ENCODE measurements around the gene ANKS1B. TPM values are rescaled to one million over a fixed set of nuclear protein-coding genes. Genes with fewer than 3 reads are reported as not detected.

ANKS1B gene
- total and polyA plus RNA-seq, 2 of the 4 experiments (the other 2 are of a cell fraction), result 0.17 to 0.18 TPM

GRCh38 chr12:99552022-99552421, 432.7 kb downstream of the ANKS1B start:
- H3K4ac ChIP-seq (ENCODE audit: low read depth, low read length), result no peak overlapping the region
- no peak overlapping the region for H3K23ac ChIP-seq (ENCODE audit: low read depth, low read length)
- WGBS, 2 experiments (ENCODE audit: extremely low coverage in 2 of 2, insufficient read length in 1 of 2), result no CpG with 5 or more reads among the region's 1 CpG
- H2AK9ac ChIP-seq (replicated peaks; ENCODE audit: low read depth, low read length, poor library complexity), result no peak overlapping the region
- H3K4me1 ChIP-seq (ENCODE audit: control insufficient read depth, insufficient read depth, low read length), result no peaks in the 10 kb centered on the region
- H3K18ac ChIP-seq (ENCODE audit: low read depth, low read length), result no peak overlapping the region
- no peak overlapping the region for H2BK20ac ChIP-seq (ENCODE audit: low read depth, low read length)
- dilution Hi-C loops (cut with HindIII; ENCODE audit: low sequenced_read_pairs, unreplicated experiment) (no loop called here), intact Hi-C loops (cut with micrococcal nuclease) (no loop called here), in situ Hi-C loops (cut with MboI; ENCODE audit: low sequenced_read_pairs) (no loop called here)
- H3K56ac ChIP-seq (ENCODE audit: extremely low read depth, insufficient read depth, low read length), result no peak overlapping the region
- no peak overlapping the region for H2AK5ac ChIP-seq (ENCODE audit: low read depth, low read length)
- no peak overlapping the region for H4K91ac ChIP-seq (ENCODE audit: insufficient read depth, low read depth, low read length)
- H3K9me3 ChIP-seq (ENCODE audit: control insufficient read depth, insufficient read depth, low read length), result no peaks in the 10 kb centered on the region; the same call in 1 of the 2 replicates
- H3K9ac ChIP-seq (ENCODE audit: low read depth, low read length), result no peak overlapping the region
- H2BK5ac ChIP-seq (ENCODE audit: low read depth, low read length, poor library complexity, severe bottlenecking), result no peak overlapping the region
- DNase-seq (no peak), ATAC-seq (ENCODE audit: low read depth) (no peak)
- H3K4me2 ChIP-seq (ENCODE audit: low read depth, low read length), result no peak overlapping the region
- H2AFZ ChIP-seq (replicated peaks; ENCODE audit: low read length, poor library complexity), result no peak overlapping the region
- TF ChIP-seq MAZ (IDR thresholded peaks at IDR 0.05; ENCODE audit: borderline replicate concordance, low read depth, low read length), result no peak
- TF ChIP-seq USF2 (IDR thresholded peaks at IDR 0.05; ENCODE audit: low read depth, low read length), result no peak
- TF ChIP-seq MXI1 (IDR thresholded peaks at IDR 0.05; ENCODE audit: borderline replicate concordance, low read depth, low read length), result no peak
- TF ChIP-seq CEBPB (IDR thresholded peaks at IDR 0.05; ENCODE audit: low read depth, low read length), result peak; percentile 54; the same call in 1 of the 2 replicates
- TF ChIP-seq NFE2L2 (IDR thresholded peaks at IDR 0.05; ENCODE audit: low read depth, low read length), result no peak
- no peak for TF ChIP-seq SMC3 (IDR thresholded peaks at IDR 0.05; ENCODE audit: low read depth, low read length)
- no peak for TF ChIP-seq FOS (IDR thresholded peaks at IDR 0.05; ENCODE audit: low read depth, low read length)
- no peak for TF ChIP-seq MAFK (IDR thresholded peaks at IDR 0.05; ENCODE audit: low read depth, low read length)
- H2BK15ac ChIP-seq (ENCODE audit: low read depth, low read length), result no peak overlapping the region
- ChIA-PET CTCF (no interaction called here), POLR2A (ENCODE audit: unreplicated experiment) (no interaction called here)
- no peak overlapping the region for H2BK120ac ChIP-seq (ENCODE audit: low read depth, low read length)
- H4K8ac ChIP-seq (ENCODE audit: low read depth in 2 of 2, low read length in 2 of 2), result no peak overlapping the region
- no peak overlapping the region for H3K14ac ChIP-seq (replicated peaks; ENCODE audit: low read depth, low read length)
- H3K4me3 ChIP-seq (ENCODE audit: insufficient read depth, low read depth, low read length), result no peak overlapping the region
- no peak overlapping the region for H4K5ac ChIP-seq (ENCODE audit: low read depth, low read length)
- BruUV-seq (replicated peaks), result no TSS peak
- H3K36me3 ChIP-seq (ENCODE audit: control insufficient read depth, insufficient read depth, low read length), result no peaks in the 10 kb centered on the region
- no peaks in the 10 kb centered on the region for H4K20me1 ChIP-seq (ENCODE audit: insufficient read depth, low read length)
- no peak overlapping the region for H3K27ac ChIP-seq (ENCODE audit: insufficient read depth, low read length)
- no peaks in the 10 kb centered on the region for H3K9me1 ChIP-seq (ENCODE audit: insufficient read depth, low read length)
- no peaks in the 10 kb centered on the region for H3K79me1 ChIP-seq (ENCODE audit: low read depth in 1 of 2, low read length in 2 of 2)
- no peaks in the 10 kb centered on the region for H3K27me3 ChIP-seq (ENCODE audit: control insufficient read depth, insufficient read depth, low read length)

Measured in IMR-90 (cell line).